Stimulated activated CD4-positive, alpha-beta T cell treated with anti-CD3 and anti-CD28 coated beads, Interleukin-4, amount 100 ng/mL, for 4 hours (primary cell): ENCODE data around the gene NR3C2.

Source experiments
- DNase-seq, 2 experiments: peaks; one replicate each; pipeline ENCODE4 v3.0.0-alpha.2; 2020

Gene NR3C2

GRCh38 chr4:148030193-148030873, 411.9 kb downstream of the NR3C2 start:
- DNase-seq = no peak

- no peak for DNase-seq
These were observed 412.4 kb downstream of the NR3C2 start for GRCh38 chr4:148029781-148030180.
